Neural cell (in vitro differentiated cells): Measurements from ENCODE around the gene FTCDNL1. TPM values are rescaled to one million over a fixed set of nuclear protein-coding genes. Genes with fewer than 3 reads are reported as not detected.

Experiments
- H2AFZ ChIP-seq: fragments of 200-600, 300-800 bp; sonication (generic), shearing (Covaris generic); 2 replicates; pipeline ENCODE4 v1.6.0; 2014; ENCODE audit warnings: low read depth, mild to moderate bottlenecking, antibody characterized with exemption, low read length, moderate library complexity
- H3F3A ChIP-seq: fragments of 200-600 bp; shearing (Covaris generic); 2 replicates; pipeline ENCODE4 v1.6.1; 2016; ENCODE audit warnings: mild to moderate bottlenecking, moderate library complexity, mixed read lengths, antibody characterized with exemption, low read length; ENCODE audit not compliant: insufficient read depth, poor library complexity, severe bottlenecking
- H3K27ac ChIP-seq: fragments of 200-600, 300-800 bp; sonication (generic), shearing (Covaris generic); 2 replicates; pipeline ENCODE4 v1.5.1; 2014; ENCODE audit warnings: mild to moderate bottlenecking, low read length, moderate library complexity
- H3K27me3 ChIP-seq: fragments of 300-800, 200-600 bp; sonication (generic), shearing (Covaris generic); 2 replicates; pipeline ENCODE4 v1.6.0; 2014; ENCODE audit warnings: mild to moderate bottlenecking, low read depth, low read length, moderate library complexity; ENCODE audit not compliant: insufficient read depth
- H3K36me3 ChIP-seq: fragments of 300-800, 200-600 bp; sonication (generic), shearing (Covaris generic); 2 replicates; pipeline ENCODE4 v1.5.1; 2014; ENCODE audit warnings: mild to moderate bottlenecking, antibody characterized with exemption, low read length, moderate library complexity; ENCODE audit not compliant: insufficient read depth
- H3K4me2 ChIP-seq: fragments of 300-800, 200-600 bp; sonication (generic), shearing (Covaris generic); 2 replicates; pipeline ENCODE4 v1.6.0; 2014; ENCODE audit warnings: mild to moderate bottlenecking, low read length
- H3K4me3 ChIP-seq: fragments of 300-800, 200-600 bp; sonication (generic), shearing (Covaris generic); 2 replicates; pipeline ENCODE4 v1.5.1; 2014; ENCODE audit warnings: mild to moderate bottlenecking, low read length, moderate library complexity
- H3K79me2 ChIP-seq: fragments of 200-600 bp; shearing (Covaris generic); replicated peaks from 2 replicates; pipeline ENCODE4 v1.6.0; 2014; ENCODE audit warnings: mild to moderate bottlenecking, low read length, moderate library complexity; ENCODE audit not compliant: insufficient read depth
- H3K9ac ChIP-seq: fragments of 300-800, 200-600 bp; sonication (generic), shearing (Covaris generic); 2 replicates; pipeline ENCODE4 v1.6.1; 2016; ENCODE audit warnings: mild to moderate bottlenecking, low read length, mixed read lengths
- H3K9me2 ChIP-seq: fragments of 200-600 bp; shearing (Covaris generic); 2 replicates; pipeline ENCODE4 v1.6.1; 2016; ENCODE audit warnings: mild to moderate bottlenecking, low read length, mixed read lengths; ENCODE audit not compliant: insufficient read depth
- H3K9me3 ChIP-seq: fragments of 200-600, 300-800 bp; sonication (generic), shearing (Covaris generic); 2 replicates; pipeline ENCODE4 v1.6.1; 2016; ENCODE audit warnings: mild to moderate bottlenecking, mixed run types, low read length, moderate library complexity, mixed read lengths
- H4K20me1 ChIP-seq: fragments of 200-600 bp; shearing (Covaris generic); 2 replicates; pipeline ENCODE4 v1.6.1; 2016; ENCODE audit warnings: mild to moderate bottlenecking, mixed run types; ENCODE audit not compliant: insufficient read depth
- EP300 ChIP-seq: fragments of 450-650 bp; conservative IDR thresholded peaks from 2 replicates; pipeline ENCODE4 v1.6.1; 2014; ENCODE audit warnings: antibody characterized with exemption, mild to moderate bottlenecking, moderate library complexity; ENCODE audit not compliant: poor library complexity, severe bottlenecking
- EZH2 ChIP-seq: fragments of 200-600, 300-800 bp; shearing (Covaris generic), sonication (generic); IDR thresholded peaks from 2 replicates; pipeline ENCODE4 v1.6.1; 2014; ENCODE audit warnings: antibody characterized with exemption, low read length, borderline replicate concordance, mild to moderate bottlenecking; ENCODE audit not compliant: insufficient read depth, poor library complexity, severe bottlenecking
- MXI1 ChIP-seq: fragments of 450-650 bp; conservative IDR thresholded peaks from 2 replicates; pipeline ENCODE4 v1.6.1; 2014; ENCODE audit warnings: antibody characterized with exemption, mild to moderate bottlenecking; ENCODE audit not compliant: poor library complexity, severe bottlenecking
- POLR2AphosphoS5 ChIP-seq: IDR thresholded peaks from 2 replicates; pipeline ENCODE4 v1.6.1; 2012
- RAD21 ChIP-seq: fragments of 450-650 bp; conservative IDR thresholded peaks from 2 replicates; pipeline ENCODE4 v1.6.1; 2014; ENCODE audit warnings: antibody characterized with exemption, mild to moderate bottlenecking, moderate library complexity
- SMC3 ChIP-seq: fragments of 450-650 bp; conservative IDR thresholded peaks from 2 replicates; pipeline ENCODE4 v1.6.1; 2014; ENCODE audit warnings: antibody characterized with exemption, mild to moderate bottlenecking, moderate library complexity; ENCODE audit not compliant: poor library complexity
- TAF1 ChIP-seq: IDR thresholded peaks from 2 replicates; pipeline ENCODE4 v1.6.1; 2012; ENCODE audit warnings: low read depth
- polyA plus RNA-seq: library from polyadenylated mRNA; depleted of rRNA; stranded (reverse); fragments of >200 nt; gene quantifications from 2 replicates; pipeline ENCODE4 v1.2.3, GENCODE V29; 2014
- TF ChIP-seq, protein P1 (sequence below): IDR thresholded peaks from 2 replicates; pipeline ENCODE4 v1.6.1; 2012; ENCODE audit warnings: borderline replicate concordance
- TF ChIP-seq, protein P2 (sequence below): fragments of 450-650 bp; IDR thresholded peaks from 2 replicates; pipeline ENCODE4 v1.5.1; 2014; ENCODE audit warnings: antibody characterized with exemption, mild to moderate bottlenecking, moderate library complexity; ENCODE audit not compliant: poor library complexity, severe bottlenecking

FTCDNL1 gene
- polyA plus RNA-seq, 1 donor from 2014 or later, result not detected

GRCh38 chr2:199718074-199718473, 132.9 kb downstream of the FTCDNL1 start:
- Histone ChIP-seq H3F3A (no peaks in the 10 kb centered on the region), H3K4me3 (no peak overlapping the region), H3K79me2 (no peaks in the 10 kb centered on the region), H3K27me3 (no peaks in the 10 kb centered on the region), H3K9ac (no peak overlapping the region), H3K36me3 (no peaks in the 10 kb centered on the region), H4K20me1 (no peaks in the 10 kb centered on the region), H2AFZ (no peak overlapping the region), H3K4me2 (no peak overlapping the region), H3K27ac (no peak overlapping the region), H3K9me3 (no peaks in the 10 kb centered on the region), H3K9me2 (no peaks in the 10 kb centered on the region)
- TF ChIP-seq, protein P1, sequence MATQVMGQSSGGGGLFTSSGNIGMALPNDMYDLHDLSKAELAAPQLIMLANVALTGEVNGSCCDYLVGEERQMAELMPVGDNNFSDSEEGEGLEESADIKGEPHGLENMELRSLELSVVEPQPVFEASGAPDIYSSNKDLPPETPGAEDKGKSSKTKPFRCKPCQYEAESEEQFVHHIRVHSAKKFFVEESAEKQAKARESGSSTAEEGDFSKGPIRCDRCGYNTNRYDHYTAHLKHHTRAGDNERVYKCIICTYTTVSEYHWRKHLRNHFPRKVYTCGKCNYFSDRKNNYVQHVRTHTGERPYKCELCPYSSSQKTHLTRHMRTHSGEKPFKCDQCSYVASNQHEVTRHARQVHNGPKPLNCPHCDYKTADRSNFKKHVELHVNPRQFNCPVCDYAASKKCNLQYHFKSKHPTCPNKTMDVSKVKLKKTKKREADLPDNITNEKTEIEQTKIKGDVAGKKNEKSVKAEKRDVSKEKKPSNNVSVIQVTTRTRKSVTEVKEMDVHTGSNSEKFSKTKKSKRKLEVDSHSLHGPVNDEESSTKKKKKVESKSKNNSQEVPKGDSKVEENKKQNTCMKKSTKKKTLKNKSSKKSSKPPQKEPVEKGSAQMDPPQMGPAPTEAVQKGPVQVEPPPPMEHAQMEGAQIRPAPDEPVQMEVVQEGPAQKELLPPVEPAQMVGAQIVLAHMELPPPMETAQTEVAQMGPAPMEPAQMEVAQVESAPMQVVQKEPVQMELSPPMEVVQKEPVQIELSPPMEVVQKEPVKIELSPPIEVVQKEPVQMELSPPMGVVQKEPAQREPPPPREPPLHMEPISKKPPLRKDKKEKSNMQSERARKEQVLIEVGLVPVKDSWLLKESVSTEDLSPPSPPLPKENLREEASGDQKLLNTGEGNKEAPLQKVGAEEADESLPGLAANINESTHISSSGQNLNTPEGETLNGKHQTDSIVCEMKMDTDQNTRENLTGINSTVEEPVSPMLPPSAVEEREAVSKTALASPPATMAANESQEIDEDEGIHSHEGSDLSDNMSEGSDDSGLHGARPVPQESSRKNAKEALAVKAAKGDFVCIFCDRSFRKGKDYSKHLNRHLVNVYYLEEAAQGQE, result no peak
- no peak for TF ChIP-seq RAD21
- TF ChIP-seq SMC3, result no peak
- TF ChIP-seq EP300, result no peak
- TF ChIP-seq POLR2AphosphoS5, result no peak
- no peak for TF ChIP-seq MXI1
- TF ChIP-seq TAF1, result no peak
- TF ChIP-seq EZH2, result no peak

GRCh38 chr2:199717587-199717907, 133.4 kb downstream of the FTCDNL1 start:
- no peak overlapping the region for H3K27ac ChIP-seq
- no peaks in the 10 kb centered on the region for H3K9me3 ChIP-seq
- no peaks in the 10 kb centered on the region for H3K27me3 ChIP-seq
- no peak overlapping the region for H2AFZ ChIP-seq
- no peaks in the 10 kb centered on the region for H3F3A ChIP-seq
- no peak overlapping the region for H3K4me2 ChIP-seq
- H3K9me2 ChIP-seq, result no peaks in the 10 kb centered on the region
- H3K4me3 ChIP-seq, result no peak overlapping the region
- no peak overlapping the region for H3K9ac ChIP-seq
- no peaks in the 10 kb centered on the region for H3K79me2 ChIP-seq
- TF ChIP-seq TAF1 (no peak), MXI1 (no peak), RAD21 (no peak), POLR2AphosphoS5 (no peak)
- TF ChIP-seq, protein P2, sequence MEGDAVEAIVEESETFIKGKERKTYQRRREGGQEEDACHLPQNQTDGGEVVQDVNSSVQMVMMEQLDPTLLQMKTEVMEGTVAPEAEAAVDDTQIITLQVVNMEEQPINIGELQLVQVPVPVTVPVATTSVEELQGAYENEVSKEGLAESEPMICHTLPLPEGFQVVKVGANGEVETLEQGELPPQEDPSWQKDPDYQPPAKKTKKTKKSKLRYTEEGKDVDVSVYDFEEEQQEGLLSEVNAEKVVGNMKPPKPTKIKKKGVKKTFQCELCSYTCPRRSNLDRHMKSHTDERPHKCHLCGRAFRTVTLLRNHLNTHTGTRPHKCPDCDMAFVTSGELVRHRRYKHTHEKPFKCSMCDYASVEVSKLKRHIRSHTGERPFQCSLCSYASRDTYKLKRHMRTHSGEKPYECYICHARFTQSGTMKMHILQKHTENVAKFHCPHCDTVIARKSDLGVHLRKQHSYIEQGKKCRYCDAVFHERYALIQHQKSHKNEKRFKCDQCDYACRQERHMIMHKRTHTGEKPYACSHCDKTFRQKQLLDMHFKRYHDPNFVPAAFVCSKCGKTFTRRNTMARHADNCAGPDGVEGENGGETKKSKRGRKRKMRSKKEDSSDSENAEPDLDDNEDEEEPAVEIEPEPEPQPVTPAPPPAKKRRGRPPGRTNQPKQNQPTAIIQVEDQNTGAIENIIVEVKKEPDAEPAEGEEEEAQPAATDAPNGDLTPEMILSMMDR, result no peak
- no peaks in the 10 kb centered on the region for H4K20me1 ChIP-seq
- no peaks in the 10 kb centered on the region for H3K36me3 ChIP-seq
